Skin epidermis (tissue), 12 donors: ENCODE measurements around the gene MRPL20.

Source experiments
- H3K27ac ChIP-seq, 21 experiments: fragments of 200-600 bp; sonication (generic) in 11 of 21; one replicate each; pipeline ENCODE4 v1.5.0; 2020; ENCODE audit warnings: mild to moderate bottlenecking in 3 of 21, inconsistent platforms in 2 of 21, moderate library complexity in 2 of 21
- H3K4me3 ChIP-seq, 7 experiments: fragments of 200-600 bp; sonication (generic) in 2 of 7; one replicate each; pipeline ENCODE4 v1.5.0; 2020; ENCODE audit warnings: inconsistent platforms in 2 of 7, mild to moderate bottlenecking in 2 of 7, moderate library complexity in 1 of 7

Gene MRPL20

DNA sequence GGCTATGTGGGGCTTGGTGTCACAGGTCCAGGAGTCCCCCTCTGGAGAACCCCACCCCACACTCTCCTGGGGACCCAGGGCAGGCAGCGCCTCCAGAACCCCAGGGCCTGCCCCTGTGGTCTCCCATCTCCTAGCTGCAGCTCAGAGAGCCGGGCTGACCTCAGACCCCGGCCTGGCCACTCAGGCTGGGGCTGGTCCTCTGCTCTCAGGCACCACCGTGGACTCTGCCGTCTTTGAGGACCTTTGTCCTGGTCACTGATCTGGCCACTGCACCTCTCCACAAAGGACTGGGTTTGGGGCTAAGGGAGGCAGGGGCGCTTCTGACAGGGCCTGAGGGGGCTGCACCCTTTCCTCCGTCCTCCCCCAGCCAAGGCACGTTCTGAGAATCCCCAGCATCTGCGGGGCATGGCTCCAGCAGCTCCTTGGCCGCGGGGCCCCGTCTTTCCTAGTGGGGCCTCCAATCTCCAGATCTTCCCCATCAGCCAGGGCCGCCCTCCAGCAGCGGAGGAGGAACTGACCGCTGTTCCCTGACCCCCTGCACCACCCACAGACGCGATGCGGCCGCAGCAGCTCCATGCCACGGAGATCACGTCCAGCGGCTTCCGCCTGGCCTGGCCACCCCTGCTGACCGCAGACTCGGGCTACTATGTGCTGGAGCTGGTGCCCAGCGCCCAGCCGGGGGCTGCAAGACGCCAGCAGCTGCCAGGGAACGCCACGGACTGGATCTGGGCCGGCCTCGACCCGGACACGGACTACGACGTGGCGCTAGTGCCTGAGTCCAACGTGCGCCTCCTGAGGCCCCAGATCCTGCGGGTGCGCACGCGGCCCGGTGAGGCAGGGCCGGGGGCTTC lies 31.7 kb upstream of the MRPL20 start:
- H3K4me3 ChIP-seq: no peak overlapping the region
- no peak overlapping the region for H3K27ac ChIP-seq

DNA sequence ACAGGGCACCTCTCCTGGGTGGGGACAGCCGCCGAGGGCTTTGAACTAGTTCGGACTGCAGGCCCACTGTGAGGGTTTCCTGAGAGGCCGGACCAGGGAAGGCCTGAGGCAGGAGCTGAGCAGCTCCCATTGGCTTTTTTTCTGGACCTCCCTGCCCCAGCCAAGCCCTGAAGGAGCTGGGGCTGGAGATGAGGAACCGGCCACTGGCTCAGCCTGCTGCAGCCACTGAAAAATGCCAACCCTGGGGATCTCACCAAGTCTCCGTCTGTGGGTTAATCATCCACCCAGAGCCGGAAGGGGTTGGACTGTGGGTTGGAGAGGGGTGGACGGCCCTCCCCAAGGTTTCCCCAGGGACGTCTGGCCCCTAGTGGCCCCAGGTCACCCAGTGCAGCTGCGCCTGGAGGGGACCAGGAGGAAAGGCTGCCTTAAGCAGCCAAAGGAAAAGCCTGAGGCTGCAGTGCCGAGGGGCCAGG lies 30.8 kb upstream of the MRPL20 start:
- Histone ChIP-seq H3K27ac (no peak overlapping the region), H3K4me3 (peak overlapping the region in 1 of 7 experiments; percentile 8)

DNA sequence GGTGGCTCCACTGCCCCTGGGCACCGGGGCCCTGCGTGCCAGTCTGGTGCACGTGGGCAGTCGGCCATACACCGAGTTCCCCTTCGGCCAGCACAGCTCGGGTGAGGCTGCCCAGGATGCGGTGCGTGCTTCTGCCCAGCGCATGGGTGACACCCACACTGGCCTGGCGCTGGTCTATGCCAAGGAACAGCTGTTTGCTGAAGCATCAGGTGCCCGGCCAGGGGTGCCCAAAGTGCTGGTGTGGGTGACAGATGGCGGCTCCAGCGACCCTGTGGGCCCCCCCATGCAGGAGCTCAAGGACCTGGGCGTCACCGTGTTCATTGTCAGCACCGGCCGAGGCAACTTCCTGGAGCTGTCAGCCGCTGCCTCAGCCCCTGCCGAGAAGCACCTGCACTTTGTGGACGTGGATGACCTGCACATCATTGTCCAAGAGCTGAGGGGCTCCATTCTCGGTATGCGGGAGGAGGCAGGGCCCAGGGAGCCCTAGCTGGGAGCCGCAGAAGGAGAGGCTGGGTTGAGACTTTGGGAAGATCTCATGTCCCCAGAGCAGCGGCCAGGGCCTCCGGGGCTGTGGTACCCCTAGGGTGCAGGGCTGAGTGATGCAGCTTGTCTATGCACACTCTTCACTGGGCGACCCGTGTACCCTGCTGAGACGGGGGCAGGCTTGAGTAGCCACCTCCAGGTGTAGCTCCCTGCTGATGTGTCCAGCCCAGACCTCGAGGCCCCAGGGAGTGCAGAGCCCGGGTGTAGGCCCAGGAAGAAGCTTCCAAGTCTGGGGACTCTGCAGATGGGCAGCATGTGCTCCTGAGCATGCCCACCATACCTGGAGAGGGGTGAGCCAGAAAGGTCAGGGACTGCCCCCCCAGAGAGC lies 30.2 kb upstream of the MRPL20 start:
- Histone ChIP-seq H3K27ac (no peak overlapping the region), H3K4me3 (peak overlapping the region in 5 of 7 experiments; percentile 37 to 59 (median 48))

DNA sequence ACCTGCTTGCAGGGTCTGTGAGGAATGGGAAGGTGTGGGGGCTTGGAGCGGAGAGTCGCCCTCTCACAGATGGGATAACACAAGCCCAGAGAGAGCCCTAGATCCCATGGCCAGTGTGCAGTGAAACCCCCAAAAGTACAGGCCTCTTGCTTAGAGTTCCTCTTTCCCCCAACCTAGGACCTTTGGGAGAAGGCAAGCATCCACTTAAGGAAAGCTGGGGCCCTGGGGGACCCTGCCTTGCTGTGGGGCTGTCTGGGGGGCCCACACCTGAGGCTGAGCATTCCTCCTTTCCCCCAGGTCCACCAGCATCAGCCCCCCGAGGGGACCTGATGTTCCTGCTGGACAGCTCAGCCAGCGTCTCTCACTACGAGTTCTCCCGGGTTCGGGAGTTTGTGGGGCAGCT lies 29.5 kb upstream of the MRPL20 start:
- Histone ChIP-seq H3K27ac (peak overlapping the region in 4 of 21 experiments; percentile 81 to 92 (median 88)), H3K4me3 (peak overlapping the region in 6 of 7 experiments; percentile 37 to 59 (median 46))

DNA sequence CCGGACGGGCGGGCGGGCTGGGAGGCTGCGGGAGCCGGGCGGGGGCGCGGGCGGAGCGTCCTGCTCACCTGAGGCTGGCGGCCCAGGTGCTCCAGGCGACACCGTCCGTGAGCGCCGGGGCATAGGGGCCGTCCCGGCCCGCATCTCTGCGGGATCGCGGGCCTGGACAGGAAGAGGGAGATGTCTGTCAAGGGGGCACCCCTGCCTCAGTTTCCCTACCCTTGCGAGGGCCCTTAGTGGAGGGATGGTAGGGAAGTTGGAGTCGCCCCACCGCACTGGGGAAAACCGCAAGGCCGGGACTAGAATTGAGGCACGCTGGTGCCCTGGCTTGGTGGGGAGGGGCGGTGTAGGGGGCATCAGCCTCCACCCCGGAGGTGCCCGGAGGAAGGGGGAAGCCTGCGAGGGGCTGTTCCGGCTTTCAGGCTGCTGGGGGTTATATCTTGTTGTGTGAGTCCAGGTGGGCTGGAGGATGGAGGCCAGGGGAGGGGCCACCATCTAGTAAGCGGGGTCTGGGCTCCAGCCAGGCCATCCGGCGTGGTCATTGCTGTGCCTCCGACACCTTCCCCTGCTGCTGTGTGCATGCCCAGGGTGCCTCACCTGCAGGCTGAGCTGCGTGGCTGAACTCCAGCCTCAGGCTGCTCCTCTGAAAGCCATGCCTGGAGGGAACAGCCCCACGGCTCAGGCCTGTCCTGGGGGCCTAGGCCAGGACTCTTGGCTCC lies 29.0 kb upstream of the MRPL20 start:
- Histone ChIP-seq H3K27ac (peak overlapping the region in 17 of 21 experiments; percentile 20 to 92 (median 81)), H3K4me3 (peak overlapping the region; percentile 37 to 59 (median 44))

DNA sequence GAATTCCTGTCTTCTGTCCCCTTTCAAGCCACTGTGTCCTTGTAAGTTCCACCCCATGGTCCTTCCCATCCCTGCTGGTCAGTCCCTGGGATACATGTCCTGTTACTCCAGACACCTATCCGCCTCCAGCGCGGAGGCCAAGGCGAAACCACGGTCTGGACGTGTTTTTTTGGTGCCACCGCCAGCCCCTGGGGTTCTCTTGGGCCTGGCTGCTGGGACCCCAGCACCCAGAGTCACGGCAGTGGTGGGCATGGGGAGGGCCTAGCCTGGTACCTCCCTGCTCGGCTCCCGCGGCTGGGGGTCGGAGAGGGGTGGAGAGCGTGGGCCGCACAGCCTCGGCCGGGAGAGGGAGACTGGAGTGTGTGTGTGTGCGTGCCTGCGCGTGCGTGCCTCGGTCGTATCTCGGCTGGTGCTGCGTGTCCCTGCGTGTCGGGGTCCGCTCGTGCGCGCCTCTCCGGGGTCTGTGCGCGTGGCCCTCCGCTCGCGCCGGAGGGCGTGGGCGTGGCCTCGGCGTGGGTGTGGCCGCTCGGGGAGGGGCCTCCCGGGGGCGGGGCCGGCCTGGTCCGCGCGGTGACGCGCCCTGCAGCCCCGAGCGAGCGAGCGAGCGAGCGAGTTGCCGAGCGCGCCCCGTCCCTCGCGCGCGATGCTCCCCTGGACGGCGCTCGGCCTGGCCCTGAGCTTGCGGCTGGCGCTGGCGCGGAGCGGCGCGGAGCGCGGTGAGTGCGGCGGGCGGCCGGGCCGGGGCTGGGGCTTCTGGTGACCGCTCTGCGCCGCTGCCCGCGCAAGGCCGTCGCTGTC lies 28.2 kb upstream of the MRPL20 start, which contains the start of gene VWA1:
VWA1 (plus strand) TSS at position 585 of the 798 bp plus-strand sequence; CDS start at position 644, 59 bp downstream.
- H3K4me3 ChIP-seq: peak within 1 kb of the TSS; percentile 37 to 59 (median 44)
- peak within 1 kb of the TSS; percentile 20 to 95 (median 87) for H3K27ac ChIP-seq

DNA sequence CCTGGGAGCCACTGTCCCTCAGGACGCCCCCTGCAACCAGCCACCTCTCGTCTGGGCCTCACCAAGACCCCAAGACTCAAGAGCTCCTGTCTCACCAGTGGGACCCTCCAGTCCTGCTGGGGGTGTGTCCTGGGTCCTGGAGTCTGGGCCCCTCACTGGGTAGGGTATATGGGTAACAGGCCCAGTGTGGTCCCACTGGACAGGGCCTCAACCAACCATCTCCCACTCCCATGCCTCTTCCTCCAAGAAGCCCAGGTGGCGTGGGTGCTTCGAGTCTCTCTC lies 27.7 kb upstream of the MRPL20 start:
- peak overlapping the region in 4 of 7 experiments; percentile 2 to 59 (median 40) for H3K4me3 ChIP-seq

DNA sequence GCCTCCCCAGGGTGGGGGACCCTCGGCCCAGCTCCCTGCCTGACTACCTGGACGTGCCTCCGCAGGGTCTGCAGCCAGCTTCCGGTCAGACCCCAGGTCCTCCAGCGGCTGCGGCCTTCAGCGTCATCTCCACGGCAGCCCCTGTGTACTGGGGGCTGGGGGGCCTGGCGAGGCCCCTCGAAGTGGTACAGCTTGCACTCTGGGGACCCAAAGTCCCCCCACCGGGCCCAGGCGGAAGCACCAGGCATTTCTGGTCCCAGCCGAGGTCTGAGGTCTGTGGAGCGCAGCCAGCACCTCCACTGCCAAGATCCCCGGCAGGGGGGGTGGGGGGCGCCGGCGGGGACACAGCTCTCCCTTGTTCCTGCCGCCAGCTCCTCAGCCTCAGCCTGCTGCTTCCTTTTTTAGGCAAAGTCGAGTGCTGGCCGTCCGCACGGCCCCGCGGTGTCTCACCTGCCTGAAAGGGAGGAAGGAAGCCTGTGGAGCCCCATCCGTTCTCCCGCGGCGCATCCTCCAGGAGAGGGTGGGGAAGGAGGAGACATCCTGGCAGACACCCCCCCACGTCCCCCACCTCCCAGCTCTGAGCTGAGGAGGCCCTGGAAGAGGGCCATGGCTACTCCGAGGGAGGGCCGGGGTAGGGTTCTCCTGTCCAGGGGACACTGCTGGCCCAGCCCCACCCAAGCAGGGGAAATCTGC lies 27.2 kb upstream of the MRPL20 start:
- Histone ChIP-seq H3K27ac (peak overlapping the region; percentile 66 to 95 (median 87)), H3K4me3 (peak overlapping the region in 3 of 7 experiments; percentile 2 to 59 (median 37))

More for the DNA sequence above, 27.7 kb upstream of the MRPL20 start:
- H3K27ac ChIP-seq: peak overlapping the region; percentile 6 to 95 (median 87)

DNA sequence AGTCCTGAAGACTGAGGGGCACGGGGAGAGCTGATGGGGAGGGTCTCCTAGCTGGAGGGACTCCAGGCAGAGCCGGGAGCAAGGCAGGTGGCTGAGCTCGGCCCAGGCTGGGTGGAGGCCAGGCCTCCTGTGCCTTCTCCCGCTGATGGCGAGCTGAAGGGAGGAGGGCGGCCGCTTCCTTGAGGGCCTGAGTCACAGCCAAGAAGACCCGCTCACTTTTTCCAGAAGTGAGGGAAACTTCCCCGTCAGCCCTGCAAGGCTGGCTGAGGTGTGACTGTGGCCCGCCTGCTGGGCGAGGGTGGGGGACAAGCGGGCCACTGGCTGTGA lies 26.7 kb upstream of the MRPL20 start:
- H3K27ac ChIP-seq: peak overlapping the region; percentile 66 to 95 (median 87)
- peak overlapping the region in 2 of 7 experiments; percentile 1 to 6 for H3K4me3 ChIP-seq

DNA sequence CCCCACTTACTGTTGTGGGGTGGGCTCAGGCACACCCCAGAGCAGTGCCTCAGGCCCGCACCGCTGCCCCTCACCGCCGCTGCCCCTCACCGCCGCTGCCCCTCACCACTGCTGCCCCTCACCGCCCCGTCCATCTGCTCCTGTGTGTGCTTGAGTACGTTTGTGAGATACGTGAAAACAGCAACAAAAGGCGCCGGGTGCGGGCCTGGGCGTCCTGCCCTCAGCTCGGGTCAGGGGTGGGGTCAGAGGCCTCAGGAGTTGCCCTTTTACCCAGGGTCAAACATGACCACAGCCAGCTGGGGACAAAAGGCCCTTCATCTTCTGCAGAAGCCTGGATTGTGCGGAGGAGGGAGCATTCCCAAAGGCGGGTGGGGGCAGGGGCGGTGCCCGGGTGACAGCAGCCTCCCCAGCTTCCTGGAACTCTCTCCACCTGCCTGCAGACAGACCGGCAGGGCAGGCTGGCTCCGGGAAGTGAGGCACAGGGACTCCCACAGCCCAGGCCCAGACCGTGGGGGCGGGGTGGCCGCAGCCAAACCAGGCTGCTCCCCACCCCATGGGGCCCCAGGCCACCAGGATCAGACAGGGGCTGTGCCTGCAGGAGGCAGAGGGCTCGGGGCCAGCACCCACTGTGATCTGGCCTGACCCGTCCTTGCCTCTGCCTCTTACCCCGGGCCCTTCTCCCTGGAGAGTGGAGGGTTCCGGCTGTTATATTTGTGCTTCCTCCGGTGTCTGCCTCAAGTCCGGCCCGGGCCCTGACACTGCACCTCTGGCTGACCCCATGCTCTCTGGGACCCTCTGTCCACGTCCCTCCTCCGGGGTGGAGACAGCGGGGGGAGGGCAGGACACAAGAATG lies 26.1 kb upstream of the MRPL20 start:
- Histone ChIP-seq H3K27ac (peak overlapping the region; percentile 66 to 95 (median 87)), H3K4me3 (peak overlapping the region in 1 of 7 experiments; percentile 6)

DNA sequence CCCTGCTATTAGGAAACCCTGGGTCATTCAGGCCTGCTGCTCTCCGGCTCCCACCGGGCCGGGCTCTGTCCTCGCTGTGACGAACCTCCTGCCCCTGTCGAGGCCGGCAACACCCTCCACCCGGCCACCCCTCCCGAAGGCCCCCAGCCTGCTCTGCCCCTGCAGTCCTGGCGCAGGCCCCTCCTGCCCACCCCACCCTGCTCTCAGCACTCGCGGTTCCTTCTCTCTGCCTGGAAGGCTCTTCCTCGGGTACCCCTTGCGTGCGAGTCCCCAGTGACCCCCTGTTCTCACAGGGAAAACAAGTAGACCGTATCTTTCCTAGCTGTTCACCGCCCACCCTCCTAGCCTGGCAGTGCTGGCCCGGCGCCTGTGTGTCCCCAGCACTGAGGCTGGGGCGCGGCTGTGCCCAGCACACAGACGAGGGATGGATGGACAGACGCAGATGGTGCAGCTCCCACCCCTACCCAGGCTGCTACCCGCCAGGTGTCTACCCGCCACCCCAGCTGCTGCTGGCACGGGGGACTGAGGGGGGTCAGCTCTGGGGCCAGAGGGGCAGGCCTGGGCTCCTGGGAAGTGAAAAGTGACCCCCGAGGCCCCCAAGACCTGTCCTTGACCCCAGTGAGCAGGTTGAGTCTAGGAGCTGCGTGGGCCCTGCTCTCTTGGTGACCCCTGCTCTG lies 25.3 kb upstream of the MRPL20 start:
- H3K4me3 ChIP-seq: no peak overlapping the region
- H3K27ac ChIP-seq: peak overlapping the region in 20 of 21 experiments; percentile 50 to 95 (median 88)

DNA sequence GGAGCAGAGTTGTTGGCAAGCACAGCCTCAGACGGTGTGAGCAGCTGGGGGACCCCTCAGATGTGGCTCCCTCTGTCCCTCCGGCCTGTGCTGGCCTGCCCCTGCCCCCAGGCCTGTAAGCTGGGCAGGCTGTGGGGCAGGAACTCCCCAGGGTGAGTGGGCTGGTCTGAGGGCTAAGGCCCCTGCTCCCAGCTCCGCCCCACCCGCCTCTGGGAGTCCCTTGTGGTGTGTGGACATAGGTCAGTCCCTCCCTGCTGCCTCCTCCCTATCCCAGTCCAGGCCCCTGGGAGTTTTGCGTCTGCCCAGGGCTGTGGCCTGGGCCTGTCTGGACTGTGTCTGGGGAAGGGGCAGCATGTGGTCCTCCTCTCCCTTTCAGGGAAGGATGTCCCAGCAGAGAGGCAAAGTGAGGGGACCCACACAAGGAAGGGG lies 24.8 kb upstream of the MRPL20 start:
- Histone ChIP-seq H3K27ac (peak overlapping the region in 19 of 21 experiments; percentile 66 to 95 (median 88)), H3K4me3 (no peak overlapping the region)

DNA sequence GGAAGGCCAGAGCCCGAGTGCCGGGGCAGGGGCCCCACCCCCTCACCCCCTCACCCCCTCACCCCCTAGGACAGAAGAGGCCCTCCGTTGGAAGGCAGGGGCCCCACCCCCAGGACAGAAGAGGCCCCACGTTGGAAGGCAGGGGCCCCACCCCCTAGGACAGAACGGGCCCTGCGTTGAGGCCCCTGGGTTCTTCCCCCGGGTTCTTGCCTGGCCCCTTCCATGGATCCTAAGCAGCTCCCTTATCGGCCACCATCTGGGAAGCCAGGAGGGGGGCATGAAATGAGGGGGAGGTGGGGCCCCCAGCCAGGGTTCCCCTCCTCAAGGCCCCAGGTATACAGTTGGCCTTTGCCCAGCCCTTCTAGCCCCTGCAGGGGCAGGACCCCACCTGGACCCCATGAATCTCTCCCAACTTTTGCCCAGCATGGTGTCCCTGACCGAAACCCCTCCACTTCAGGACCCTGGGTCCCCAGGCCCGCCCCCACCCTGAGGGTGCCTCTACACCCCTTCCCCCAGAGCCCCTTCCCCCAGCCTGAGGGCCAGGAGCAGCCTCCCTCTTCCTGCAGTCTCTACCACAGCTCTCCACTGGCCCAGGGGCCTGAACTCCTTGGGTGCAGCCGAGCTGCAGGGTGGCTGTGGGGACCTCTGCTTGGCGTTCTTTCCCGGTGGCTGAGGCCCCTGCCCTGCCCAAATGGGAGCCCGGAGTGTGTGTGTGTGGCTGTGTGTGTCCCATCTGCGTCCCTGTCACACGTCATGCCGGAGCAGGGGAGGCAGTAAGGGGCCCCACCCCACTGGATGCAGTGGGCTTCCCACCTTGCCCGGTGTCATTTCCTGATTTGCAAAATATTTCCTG lies 24.1 kb upstream of the MRPL20 start:
- H3K27ac ChIP-seq: peak overlapping the region in 20 of 21 experiments; percentile 26 to 95 (median 88)
- no peak overlapping the region for H3K4me3 ChIP-seq

DNA sequence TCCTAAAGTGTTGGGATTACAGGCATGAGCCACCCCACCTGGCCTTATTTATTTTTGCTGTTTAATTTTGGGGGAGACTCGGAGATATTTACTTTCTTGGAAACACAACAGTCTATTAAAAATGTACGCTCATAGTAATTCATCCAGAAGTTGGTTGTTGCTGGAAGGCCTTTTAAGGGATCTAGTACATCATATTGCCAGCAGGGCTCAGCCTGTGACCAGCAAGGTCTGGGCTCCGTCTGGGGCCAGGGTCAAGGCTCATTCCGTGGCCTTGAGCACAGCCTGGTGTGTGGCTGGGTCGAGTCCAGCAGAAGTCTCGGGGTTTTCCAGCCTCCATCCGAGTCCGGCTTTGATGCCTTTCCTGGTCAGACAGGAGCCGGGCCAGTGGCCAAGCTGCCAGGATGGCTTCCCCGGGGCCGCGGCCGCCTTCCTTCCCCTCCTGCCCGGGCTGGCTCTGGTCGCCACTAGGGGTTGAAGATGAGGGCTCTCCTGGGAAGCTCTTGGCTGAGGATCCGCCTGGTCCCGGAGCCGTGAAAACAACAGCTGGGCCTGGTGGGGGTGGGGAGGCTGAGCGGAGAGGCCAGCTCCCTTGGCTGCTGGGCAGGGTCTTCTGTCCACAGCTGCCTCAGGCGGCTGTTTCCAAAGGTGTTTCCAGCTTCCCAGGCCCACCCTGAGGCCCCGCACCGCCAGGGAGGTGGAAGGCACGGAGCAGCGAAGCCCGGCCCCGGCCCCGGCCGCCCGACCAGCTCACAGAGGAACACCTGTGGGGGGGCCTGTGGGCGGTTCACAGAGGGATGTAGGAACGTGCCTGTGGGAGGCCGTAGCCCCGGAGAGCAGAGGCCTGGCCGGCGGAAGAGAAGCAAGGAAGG lies 23.3 kb upstream of the MRPL20 start:
- Histone ChIP-seq H3K27ac (peak overlapping the region in 20 of 21 experiments; percentile 11 to 95 (median 88)), H3K4me3 (no peak overlapping the region)

DNA sequence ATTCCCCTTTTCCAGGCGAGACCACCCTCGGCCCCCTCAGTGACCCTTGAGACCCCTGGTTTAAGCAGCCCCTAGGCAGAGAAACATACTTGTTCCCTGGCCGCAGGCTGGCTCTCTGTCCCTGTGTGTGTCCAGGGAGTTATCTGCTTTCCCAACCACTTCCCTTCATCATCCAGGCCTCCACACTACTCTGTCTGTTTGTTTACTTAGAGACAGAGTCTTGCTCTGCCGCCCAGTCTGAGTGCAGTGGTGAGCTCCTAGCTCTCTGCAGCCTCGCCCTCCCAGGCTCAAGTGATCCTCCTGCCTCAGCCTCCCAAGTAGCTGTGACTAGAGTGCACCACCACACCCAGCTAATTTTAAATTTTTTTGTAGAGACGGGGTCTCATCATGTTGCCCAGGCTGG lies 22.6 kb upstream of the MRPL20 start:
- Histone ChIP-seq H3K4me3 (no peak overlapping the region), H3K27ac (peak overlapping the region in 16 of 21 experiments; percentile 41 to 95 (median 87))
